Thyroid gland (tissue), 4 donors: ENCODE measurements around the gene INF2. TPM values are rescaled to one million over a fixed set of nuclear protein-coding genes. Genes with fewer than 3 reads are reported as not detected.
"Not testable (repeated sequence)": the region's sequence is repeated elsewhere in the genome, so short reads cannot be mapped to it uniquely, and the experiment has no call there.

Source experiments
- DNase-seq, 2 donors: peaks; one replicate each; pipeline ENCODE4 v3.0.0-alpha.2; 2019
- H3K27ac ChIP-seq, 3 donors: fragments of 200-600 bp; sonication (generic); 1 replicate in 2 of 3; 2 replicates in 1 of 3; pipeline ENCODE4 v1.5.1; 2016 to 2019; ENCODE audit warnings: mild to moderate bottlenecking in 1 of 3, moderate library complexity in 1 of 3
- H3K27me3 ChIP-seq: fragments of 200-600 bp; sonication (generic); one replicate; pipeline ENCODE4 v1.5.1; 2019
- H3K36me3 ChIP-seq, 2 donors: fragments of 200-600 bp; sonication (generic); one replicate each; pipeline ENCODE4 v1.5.1; 2016 to 2019
- H3K4me1 ChIP-seq, 2 donors: fragments of 200-600 bp; sonication (generic); one replicate each; pipeline ENCODE4 v1.5.1; 2017 to 2019
- H3K4me3 ChIP-seq, 3 donors: fragments of 200-600 bp; sonication (generic); replicated peaks in 1 of 3; 1 replicate in 2 of 3; 2 replicates in 1 of 3; pipeline ENCODE4 v1.5.1; 2016; ENCODE audit warnings: mild to moderate bottlenecking in 1 of 3
- H3K9me3 ChIP-seq: fragments of 200-600 bp; sonication (generic); one replicate; pipeline ENCODE4 v1.5.1; 2017
- CTCF ChIP-seq, 6 experiments: fragments of 200-600 bp in 3 of 6; fragments of 450-650 bp in 3 of 6; sonication (generic) in 3 of 6; IDR thresholded peaks; one replicate each; pipeline ENCODE4 v1.5.1; 2016 to 2019; ENCODE audit warnings: antibody characterized with exemption in 6 of 6, mild to moderate bottlenecking in 2 of 6, inconsistent platforms in 1 of 6, moderate library complexity in 1 of 6
- POLR2A ChIP-seq, 2 donors: fragments of 450-650 bp; IDR thresholded peaks; one replicate each; pipeline ENCODE4 v1.6.1; 2017; ENCODE audit warnings: antibody characterized with exemption in 2 of 2, mild to moderate bottlenecking in 2 of 2, moderate library complexity in 1 of 2
- WGBS, 2 donors: methylation state at CpG; one replicate each; pipeline ENCODE4 v1.1.5; 2017; 5-methylcytosine and 5-hydroxymethylcytosine counted together
- intact Hi-C: fragments of 100-400 bp; cut with DNase I; formaldehyde crosslinking; loops from one replicate; pipeline ENCODE4 v1.15.1; 2023
- total RNA-seq, 4 donors: library from RNA; depleted of rRNA; stranded (reverse); fragments of >200 nt; gene quantifications; one replicate each; pipeline ENCODE4 v1.2.3, GENCODE V29; 2016

Gene INF2
- total RNA-seq, 4 donors from 2014 or later: 35.1 to 54.7 (median 42.5) TPM

DNA sequence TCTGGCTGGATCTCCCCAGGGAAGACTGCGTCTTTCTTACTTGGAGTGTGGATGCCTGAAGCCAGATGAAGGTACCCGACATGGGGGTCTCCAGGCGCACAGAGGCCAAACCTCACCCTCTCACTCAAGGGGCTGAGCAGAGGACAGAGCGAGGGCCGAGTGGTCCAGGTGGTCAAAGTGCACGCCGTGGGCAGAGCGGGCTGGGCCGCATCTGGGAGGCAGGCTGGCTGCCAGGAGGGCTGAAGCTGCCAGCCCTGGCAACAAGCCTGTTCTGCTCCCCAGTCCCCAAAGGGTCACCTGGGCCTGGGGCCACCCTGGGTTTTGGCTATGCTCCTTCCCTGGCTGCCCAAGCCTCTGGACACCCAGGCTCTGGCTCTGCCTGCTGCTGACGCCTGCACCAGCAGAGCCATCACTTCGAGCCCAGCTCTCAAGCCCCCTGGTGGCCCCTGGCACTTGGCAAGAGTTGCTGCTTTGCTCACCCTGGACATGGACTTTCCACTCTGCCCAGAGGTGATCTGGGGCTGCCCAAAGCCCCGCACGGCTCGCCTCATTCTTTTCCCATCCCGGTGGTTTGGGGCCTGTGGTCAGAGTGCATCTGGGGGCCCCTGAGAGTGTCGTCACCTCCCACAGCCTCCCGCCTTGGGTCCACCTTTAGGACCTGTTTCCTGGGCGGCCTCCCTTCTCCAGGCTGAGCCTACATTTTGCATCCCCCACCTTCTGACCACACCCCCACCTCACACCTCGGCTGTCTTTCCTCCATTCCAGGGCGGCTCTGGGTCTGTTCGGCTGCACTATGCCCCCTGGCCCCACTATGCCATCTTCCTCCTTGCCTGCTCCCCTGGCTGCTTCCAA is 37.4 kb downstream of the INF2 start:
- H3K36me3 ChIP-seq: no peaks in the 10 kb centered on the region
- no peak overlapping the region for H3K4me3 ChIP-seq
- H3K9me3 ChIP-seq: no peaks in the 10 kb centered on the region
- no peaks in the 10 kb centered on the region for H3K27me3 ChIP-seq
- intact Hi-C loops: no loop called here
- no peak for DNase-seq
- TF ChIP-seq CTCF (IDR thresholded peaks at IDR 0.05) (no peak), POLR2A (IDR thresholded peaks at IDR 0.05) (no peak)
- peaks cover 15 to 32% of the 10 kb centered on the region in 2 donors for H3K4me1 ChIP-seq
- 86 to 88% methylated on average over 13 to 19 of the region's 21 CpGs for WGBS, 2 donors
- H3K27ac ChIP-seq: no peak overlapping the region

- no peaks in the 10 kb centered on the region for H3K36me3 ChIP-seq
- intact Hi-C loops: no loop called here
- H3K9me3 ChIP-seq: no peaks in the 10 kb centered on the region
- no peak overlapping the region for H3K4me3 ChIP-seq
- H3K27ac ChIP-seq: no peak overlapping the region
- no peak for DNase-seq
- no peak for TF ChIP-seq POLR2A (IDR thresholded peaks at IDR 0.05)
- 89 to 90% methylated on average over 13 to 16 of the region's 17 CpGs for WGBS, 2 donors
- H3K4me1 ChIP-seq: peaks cover 21 to 41% of the 10 kb centered on the region in 2 donors
- no peaks in the 10 kb centered on the region for H3K27me3 ChIP-seq
These were observed 39.2 kb downstream of the INF2 start for GRCh38 chr14:104728631-104729030.

GRCh38 chr14:104729176-104729834 is 39.9 kb downstream of the INF2 start:
- H3K36me3 ChIP-seq, H3K27me3 ChIP-seq, H3K9me3 ChIP-seq, H3K4me3 ChIP-seq, H3K27ac ChIP-seq, intact Hi-C loops, DNase-seq: not testable (repeated sequence)
- WGBS, 2 donors: 92% methylated on average over 23 to 31 of the region's 73 CpGs
- H3K4me1 ChIP-seq: peaks cover 18 to 40% of the 10 kb centered on the region in 2 donors

GRCh38 chr14:104729835-104730181 is 40.4 kb downstream of the INF2 start:
- Histone ChIP-seq H3K4me3 (no peak overlapping the region), H3K27me3 (no peaks in the 10 kb centered on the region), H3K36me3 (no peaks in the 10 kb centered on the region), H3K9me3 (no peaks in the 10 kb centered on the region), H3K4me1 (peaks cover 13 to 35% of the 10 kb centered on the region in 2 donors), H3K27ac (no peak overlapping the region)
- WGBS, 2 donors: 91 to 93% methylated on average over 16 of the region's 16 CpGs
- TF ChIP-seq CTCF (IDR thresholded peaks at IDR 0.05): no peak
- no peak for TF ChIP-seq POLR2A (IDR thresholded peaks at IDR 0.05)
- DNase-seq: no peak
- intact Hi-C loops: no loop called here

GRCh38 chr14:104730487-104730886 is 41.1 kb downstream of the INF2 start:
- WGBS, 2 donors: 86 to 87% methylated on average over 5 of the region's 5 CpGs
- no peaks in the 10 kb centered on the region for H3K27me3 ChIP-seq
- intact Hi-C loops: no loop called here
- DNase-seq: no peak
- no peaks in the 10 kb centered on the region for H3K36me3 ChIP-seq
- TF ChIP-seq CTCF (IDR thresholded peaks at IDR 0.05): no peak
- no peak for TF ChIP-seq POLR2A (IDR thresholded peaks at IDR 0.05)
- peaks cover 11 to 35% of the 10 kb centered on the region in 2 donors for H3K4me1 ChIP-seq
- no peaks in the 10 kb centered on the region for H3K9me3 ChIP-seq
- no peak overlapping the region for H3K27ac ChIP-seq
- H3K4me3 ChIP-seq: no peak overlapping the region
